NB4 (cell line): ENCODE measurements around the gene TMEM92.

Experiments used
- MAX ChIP-seq: IDR thresholded peaks from 2 replicates; pipeline ENCODE4 v1.6.1; 2011; ENCODE audit warnings: low read depth, low read length
- POLR2A ChIP-seq: IDR thresholded peaks from 2 replicates; pipeline ENCODE4 v1.6.1; 2011; ENCODE audit warnings: mild to moderate bottlenecking; ENCODE audit not compliant: insufficient read length; ENCODE audit errors: extremely low read depth
- TF ChIP-seq, protein P1 (sequence below): IDR thresholded peaks from one replicate; pipeline ENCODE4 v1.5.1; 2012; ENCODE audit warnings: low read depth, low read length

DNA sequence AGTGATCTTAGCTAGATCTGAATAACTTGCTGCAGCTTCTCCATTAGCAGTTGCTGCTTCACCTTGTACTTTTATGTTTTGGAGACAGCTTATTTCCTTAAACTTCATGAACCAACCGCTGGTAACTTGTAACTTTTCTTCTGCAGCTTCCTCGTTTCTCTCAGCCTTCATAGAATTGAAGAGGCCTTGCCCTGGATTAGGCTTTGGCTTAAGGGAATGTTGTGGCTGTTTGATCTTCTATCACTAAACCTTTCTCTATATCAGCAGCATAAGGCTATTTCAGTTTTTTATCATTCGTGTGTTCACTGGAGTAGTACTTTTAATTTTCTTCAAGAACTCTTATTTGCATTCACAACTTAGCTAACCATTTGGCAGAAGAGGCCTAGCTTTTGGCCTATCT is 21.5 kb upstream of the TMEM92 start:
- TF ChIP-seq, protein P1, sequence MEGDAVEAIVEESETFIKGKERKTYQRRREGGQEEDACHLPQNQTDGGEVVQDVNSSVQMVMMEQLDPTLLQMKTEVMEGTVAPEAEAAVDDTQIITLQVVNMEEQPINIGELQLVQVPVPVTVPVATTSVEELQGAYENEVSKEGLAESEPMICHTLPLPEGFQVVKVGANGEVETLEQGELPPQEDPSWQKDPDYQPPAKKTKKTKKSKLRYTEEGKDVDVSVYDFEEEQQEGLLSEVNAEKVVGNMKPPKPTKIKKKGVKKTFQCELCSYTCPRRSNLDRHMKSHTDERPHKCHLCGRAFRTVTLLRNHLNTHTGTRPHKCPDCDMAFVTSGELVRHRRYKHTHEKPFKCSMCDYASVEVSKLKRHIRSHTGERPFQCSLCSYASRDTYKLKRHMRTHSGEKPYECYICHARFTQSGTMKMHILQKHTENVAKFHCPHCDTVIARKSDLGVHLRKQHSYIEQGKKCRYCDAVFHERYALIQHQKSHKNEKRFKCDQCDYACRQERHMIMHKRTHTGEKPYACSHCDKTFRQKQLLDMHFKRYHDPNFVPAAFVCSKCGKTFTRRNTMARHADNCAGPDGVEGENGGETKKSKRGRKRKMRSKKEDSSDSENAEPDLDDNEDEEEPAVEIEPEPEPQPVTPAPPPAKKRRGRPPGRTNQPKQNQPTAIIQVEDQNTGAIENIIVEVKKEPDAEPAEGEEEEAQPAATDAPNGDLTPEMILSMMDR, result no peak
- TF ChIP-seq POLR2A (no peak), MAX (no peak)
